Endothelial cell of umbilical vein (primary cell): ENCODE results near the gene PDE7B.

Experiments used
- CTCF ChIP-seq, 2 donors: IDR thresholded peaks; 1 replicate in 1 of 2; 2 replicates in 1 of 2; pipeline ENCODE4 v1.5.1; 2011; ENCODE audit warnings: low read length in 2 of 2, mild to moderate bottlenecking in 2 of 2, moderate library complexity in 2 of 2, control low read depth in 1 of 2, inconsistent platforms in 1 of 2, low read depth in 1 of 2; ENCODE audit not compliant: insufficient read depth in 1 of 2; ENCODE audit errors: extremely low read depth in 1 of 2
- EZH2 ChIP-seq: IDR thresholded peaks from 2 replicates; pipeline ENCODE4 v1.6.1; 2012; ENCODE audit warnings: borderline replicate concordance, low read depth, mild to moderate bottlenecking, moderate library complexity, low read length, inconsistent platforms; ENCODE audit not compliant: severe bottlenecking
- FOS ChIP-seq: IDR thresholded peaks from 2 replicates; pipeline ENCODE4 v1.6.1; 2011; ENCODE audit warnings: mild to moderate bottlenecking, low read length, moderate library complexity, borderline replicate concordance; ENCODE audit not compliant: insufficient read depth
- GATA2 ChIP-seq: IDR thresholded peaks from 2 replicates; pipeline ENCODE4 v1.7.0; 2011; ENCODE audit warnings: low read depth, mild to moderate bottlenecking, moderate library complexity, mixed read lengths, low read length; ENCODE audit not compliant: insufficient read length, insufficient read depth
- JUN ChIP-seq: IDR thresholded peaks from 2 replicates; pipeline ENCODE4 v1.6.1; 2011; ENCODE audit warnings: borderline replicate concordance, low read depth; ENCODE audit not compliant: insufficient read length, insufficient read depth
- MAX ChIP-seq: IDR thresholded peaks from 2 replicates; pipeline ENCODE4 v1.6.1; 2011; ENCODE audit not compliant: insufficient read depth, insufficient read length
- MYC ChIP-seq: IDR thresholded peaks from one replicate; pipeline ENCODE4 v1.6.1; 2011; ENCODE audit warnings: mild to moderate bottlenecking, low read depth, low read length
- POLR2A ChIP-seq: IDR thresholded peaks from 2 replicates; pipeline ENCODE4 v1.6.1; 2012; ENCODE audit warnings: low read depth, mild to moderate bottlenecking, control low read depth, low read length
- POLR2AphosphoS5 ChIP-seq: IDR thresholded peaks from 2 replicates; pipeline ENCODE4 v1.6.1; 2012; ENCODE audit warnings: low read depth, mild to moderate bottlenecking, control low read depth, low read length, moderate library complexity; ENCODE audit not compliant: insufficient read depth

GRCh38 chr6:135880066-135880972 lies 28.8 kb downstream of the PDE7B start:
- TF ChIP-seq CTCF (IDR thresholded peaks at IDR 0.05; ENCODE audit: extremely low read depth in 1 of 2, insufficient read depth in 1 of 2, low read depth in 1 of 2, low read length in 2 of 2) (no peak), POLR2A (no peak), MAX (no peak), POLR2AphosphoS5 (no peak), EZH2 (no peak), MYC (no peak), JUN (no peak), FOS (no peak), GATA2 (no peak)
